Activated T-cell treated with anti-CD3 and anti-CD28 coated beads, Interleukin-2, amount 50 U/mL, for 48 hours (primary cell): ENCODE measurements around the gene C2orf68.
"Not testable (repeated sequence)": the region's sequence is repeated elsewhere in the genome, so short reads cannot be mapped to it uniquely, and the experiment has no call there.

Experiments
- DNase-seq, 2 experiments: peaks; one replicate each; pipeline ENCODE4 v3.0.0-alpha.2; 2020

Gene C2orf68

GRCh38 chr2:85598594-85599340 is 13.1 kb downstream of the C2orf68 start:
- DNase-seq = no peak

DNA sequence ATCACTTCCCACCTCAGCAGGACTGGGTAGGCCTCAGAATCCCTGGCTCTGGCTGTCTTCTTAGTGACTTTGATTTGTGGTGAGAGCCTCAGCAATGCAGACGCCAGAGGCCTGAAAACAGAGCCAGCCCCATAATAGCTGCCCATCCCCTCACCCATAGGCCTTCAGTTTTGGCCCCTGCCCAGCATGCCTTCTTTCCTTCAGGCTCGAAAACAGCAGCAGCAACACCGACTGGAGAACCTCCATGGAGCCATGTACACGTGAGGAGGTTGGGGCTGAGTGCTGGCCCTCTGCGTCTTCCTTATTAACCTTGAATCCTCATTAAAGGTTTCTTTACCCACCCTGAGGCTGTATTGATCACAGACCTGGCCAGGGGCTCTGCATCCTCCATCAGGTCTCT is 14.6 kb downstream of the C2orf68 start:
- no peak for DNase-seq

DNA sequence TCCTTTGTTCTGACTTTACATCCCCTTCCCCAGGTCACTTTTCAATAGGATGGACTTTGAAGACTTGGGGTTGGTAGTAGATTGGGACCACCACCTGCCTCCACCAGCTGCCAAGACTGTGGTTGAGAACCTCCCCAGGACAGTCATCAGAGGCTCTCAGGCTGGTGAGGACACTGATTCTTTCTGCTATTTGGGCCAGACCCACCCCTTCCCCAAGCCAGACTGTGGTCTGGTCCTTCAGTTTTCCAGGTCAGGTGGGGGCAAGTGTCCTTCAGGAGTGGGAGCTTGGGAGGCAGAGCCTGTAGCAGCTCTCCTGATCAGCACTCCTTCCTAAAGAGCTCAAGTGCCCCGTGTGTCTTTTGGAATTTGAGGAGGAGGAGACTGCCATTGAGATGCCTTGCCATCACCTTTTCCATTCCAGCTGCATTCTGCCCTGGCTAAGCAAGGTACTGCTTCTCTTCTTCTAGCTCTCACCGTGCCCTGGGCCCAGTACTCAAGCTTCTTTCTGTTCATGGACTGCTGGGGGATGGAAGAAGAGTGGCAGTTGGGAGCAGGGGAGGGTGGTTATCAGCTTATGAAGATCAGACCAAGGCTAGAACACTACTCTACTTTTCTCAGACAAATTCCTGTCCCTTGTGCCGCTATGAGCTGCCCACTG is 15.3 kb downstream of the C2orf68 start:
- DNase-seq = no peak

GRCh38 chr2:85596026-85596333 is 15.9 kb downstream of the C2orf68 start:
- no peak for DNase-seq

DNA sequence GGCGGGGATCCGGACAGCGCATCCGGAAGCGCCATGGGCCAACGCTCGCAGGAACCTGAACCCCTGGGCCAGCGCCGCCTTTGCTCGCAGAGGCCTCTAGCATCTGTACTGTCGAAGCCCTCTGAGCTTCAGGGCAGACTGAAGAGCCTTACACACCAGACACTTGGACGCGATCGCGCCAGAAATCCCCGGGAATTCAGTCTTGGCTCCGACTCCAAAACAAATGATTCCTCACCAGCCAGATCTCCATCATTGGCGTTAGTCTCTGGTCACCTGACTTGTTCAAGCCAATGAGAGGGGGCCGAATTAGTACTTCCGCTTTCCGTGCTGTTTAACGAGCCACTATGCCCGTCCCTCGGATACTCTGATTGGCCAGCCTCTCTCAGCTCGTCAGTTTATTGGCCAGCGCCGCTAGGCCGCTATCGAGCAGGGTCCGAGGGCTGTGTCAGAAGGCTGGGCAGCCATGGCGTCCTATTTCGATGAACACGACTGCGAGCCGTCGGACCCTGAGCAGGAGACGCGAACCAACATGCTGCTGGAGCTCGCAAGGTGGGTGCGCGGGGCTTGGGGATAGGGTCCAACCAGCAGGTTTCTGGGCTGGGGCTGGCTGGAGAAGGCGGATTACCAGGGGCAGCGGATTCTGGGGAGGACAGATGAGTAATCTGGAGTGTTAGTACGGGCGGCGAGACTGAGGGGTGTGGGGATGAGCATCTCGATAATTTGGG is 16.4 kb downstream of the C2orf68 start, which contains the start of gene RNF181:
Gene RNF181 (plus strand): TSS at position 445 of the 725 bp plus-strand sequence. CDS start 19 bp downstream, at position 464.
- DNase-seq = peak; percentile 90 to 92

DNA sequence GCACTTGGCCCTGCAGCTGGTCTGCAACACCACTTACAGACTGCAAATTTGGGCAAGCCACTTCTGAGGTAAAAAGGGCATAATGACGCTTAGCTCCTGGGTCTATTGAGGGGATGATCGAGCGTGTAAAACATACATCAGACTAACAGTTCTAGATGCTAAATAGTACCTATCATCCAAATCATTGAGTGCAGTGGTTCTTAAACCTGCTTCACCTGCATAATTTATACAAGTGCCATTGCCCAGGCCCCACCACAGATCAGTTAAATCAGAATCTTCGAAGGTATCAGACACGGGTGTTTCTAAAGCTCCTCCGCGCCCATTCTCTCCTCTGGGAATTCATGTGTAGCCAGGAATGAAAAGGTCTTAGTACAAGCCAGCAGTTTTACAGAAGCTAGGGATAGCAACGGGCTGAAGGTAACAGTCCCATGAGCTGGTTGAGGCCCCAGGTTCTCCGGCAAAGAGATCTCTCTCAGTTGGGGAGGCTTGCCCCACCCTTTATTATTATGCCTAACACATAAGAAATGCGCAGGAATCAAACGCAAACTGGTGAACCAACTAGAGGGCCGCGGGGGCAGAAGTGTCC is 17.1 kb downstream of the C2orf68 start:
- DNase-seq = no peak

DNA sequence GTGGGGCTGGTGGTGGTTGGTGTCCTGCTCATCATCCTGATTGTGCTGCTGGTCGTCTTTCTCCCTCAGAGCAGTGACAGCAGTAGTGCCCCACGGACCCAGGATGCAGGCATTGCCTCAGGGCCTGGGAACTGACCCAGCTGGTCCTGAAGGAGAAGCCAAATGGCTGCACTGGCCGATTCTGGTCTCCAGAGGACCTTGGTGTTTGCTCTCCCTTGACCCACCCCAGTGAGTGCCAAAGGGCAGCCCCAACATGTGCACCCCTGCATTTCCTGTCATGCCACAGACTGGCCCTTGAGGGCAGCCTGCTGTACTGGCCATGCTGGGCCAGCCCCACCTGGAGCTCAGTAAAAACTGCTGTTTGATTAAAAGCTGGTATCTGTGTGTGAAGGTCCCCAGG is 18.8 kb downstream of the C2orf68 start:
- no peak for DNase-seq

DNA sequence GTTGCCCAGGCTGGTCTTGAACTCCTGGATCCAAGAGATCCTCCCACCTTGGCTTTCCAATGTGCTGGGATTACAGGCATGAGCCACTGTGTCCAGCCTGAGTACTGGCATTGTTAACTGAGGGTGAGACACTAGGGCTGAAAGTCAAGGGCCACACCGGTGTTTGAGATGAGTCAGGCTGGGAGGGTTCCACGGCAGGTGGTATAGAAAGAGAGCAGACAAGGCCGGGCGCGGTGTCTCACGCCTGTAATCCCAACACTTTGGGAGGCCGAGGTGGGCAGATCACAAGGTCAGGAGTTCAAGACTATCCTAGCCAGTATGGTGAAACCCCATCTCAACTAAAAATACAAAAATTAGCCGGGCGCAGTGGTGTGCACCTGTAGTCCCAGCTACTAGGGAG is 19.6 kb downstream of the C2orf68 start:
- not testable (repeated sequence) for DNase-seq

- DNase-seq = no peak
Measured at GRCh38 chr2:85591563-85591962, 20.3 kb downstream of the C2orf68 start.

GRCh38 chr2:85590950-85591349 is 20.9 kb downstream of the C2orf68 start:
- no peak for DNase-seq

- no peak for DNase-seq
Measured at GRCh38 chr2:85589982-85590791, 21.7 kb downstream of the C2orf68 start.

DNA sequence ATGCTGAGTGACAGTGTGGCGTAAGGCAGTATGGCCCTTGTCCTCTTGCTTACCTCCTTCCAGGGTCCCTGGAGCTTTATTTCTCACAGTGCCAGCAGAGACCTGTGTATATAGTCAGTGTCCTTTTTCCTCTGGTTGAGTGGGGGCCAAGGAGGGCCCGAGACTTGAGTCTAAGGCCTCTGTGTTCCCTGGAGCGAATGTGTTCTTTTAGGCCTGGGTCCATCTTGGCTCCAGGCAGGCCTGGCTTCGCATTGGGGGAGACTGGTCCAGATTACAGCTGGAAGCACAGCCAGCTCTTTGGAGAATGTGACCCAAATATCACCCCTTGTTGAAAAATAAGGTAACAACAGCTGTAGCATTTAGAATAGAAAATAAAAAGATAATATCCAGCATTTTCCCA is 22.7 kb downstream of the C2orf68 start:
- DNase-seq = no peak

GRCh38 chr2:85588645-85589044 is 23.2 kb downstream of the C2orf68 start:
- no peak for DNase-seq

DNA sequence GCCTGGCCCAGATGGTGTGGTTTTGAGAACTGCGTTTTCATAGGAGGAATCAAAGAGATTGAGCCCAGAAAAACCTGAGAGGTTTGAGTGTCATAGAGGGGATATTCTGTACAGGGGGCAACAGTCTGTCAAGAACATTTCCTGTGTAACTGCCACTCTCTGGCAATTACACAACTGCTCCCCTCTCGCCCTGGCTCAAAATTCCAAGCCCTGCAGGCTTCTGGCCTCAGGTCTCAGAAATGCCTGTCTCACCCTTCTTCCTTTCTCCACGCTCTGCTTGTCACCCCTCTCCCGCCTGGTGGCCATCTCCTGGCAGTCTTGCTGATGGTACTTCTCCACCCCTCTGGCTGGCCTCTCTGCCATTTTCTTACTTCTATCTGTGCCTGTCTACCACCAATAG is 23.6 kb downstream of the C2orf68 start:
- DNase-seq = no peak

DNA sequence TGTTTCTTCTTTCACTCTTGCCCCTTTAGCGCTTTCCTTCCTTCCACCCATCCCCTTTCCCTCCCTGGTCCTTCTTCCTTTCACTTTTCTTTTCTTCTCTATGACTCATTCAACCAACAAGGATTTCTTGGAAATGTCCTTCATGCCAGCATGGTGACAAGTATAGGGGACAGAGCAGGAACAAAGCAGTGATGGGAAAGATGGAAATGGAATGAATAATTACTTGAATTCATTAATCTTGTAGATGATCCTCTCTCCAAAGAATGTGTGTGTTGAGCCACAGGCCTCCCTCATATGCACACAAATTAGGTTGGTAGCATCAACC is 26.1 kb downstream of the C2orf68 start:
- no peak for DNase-seq

DNA sequence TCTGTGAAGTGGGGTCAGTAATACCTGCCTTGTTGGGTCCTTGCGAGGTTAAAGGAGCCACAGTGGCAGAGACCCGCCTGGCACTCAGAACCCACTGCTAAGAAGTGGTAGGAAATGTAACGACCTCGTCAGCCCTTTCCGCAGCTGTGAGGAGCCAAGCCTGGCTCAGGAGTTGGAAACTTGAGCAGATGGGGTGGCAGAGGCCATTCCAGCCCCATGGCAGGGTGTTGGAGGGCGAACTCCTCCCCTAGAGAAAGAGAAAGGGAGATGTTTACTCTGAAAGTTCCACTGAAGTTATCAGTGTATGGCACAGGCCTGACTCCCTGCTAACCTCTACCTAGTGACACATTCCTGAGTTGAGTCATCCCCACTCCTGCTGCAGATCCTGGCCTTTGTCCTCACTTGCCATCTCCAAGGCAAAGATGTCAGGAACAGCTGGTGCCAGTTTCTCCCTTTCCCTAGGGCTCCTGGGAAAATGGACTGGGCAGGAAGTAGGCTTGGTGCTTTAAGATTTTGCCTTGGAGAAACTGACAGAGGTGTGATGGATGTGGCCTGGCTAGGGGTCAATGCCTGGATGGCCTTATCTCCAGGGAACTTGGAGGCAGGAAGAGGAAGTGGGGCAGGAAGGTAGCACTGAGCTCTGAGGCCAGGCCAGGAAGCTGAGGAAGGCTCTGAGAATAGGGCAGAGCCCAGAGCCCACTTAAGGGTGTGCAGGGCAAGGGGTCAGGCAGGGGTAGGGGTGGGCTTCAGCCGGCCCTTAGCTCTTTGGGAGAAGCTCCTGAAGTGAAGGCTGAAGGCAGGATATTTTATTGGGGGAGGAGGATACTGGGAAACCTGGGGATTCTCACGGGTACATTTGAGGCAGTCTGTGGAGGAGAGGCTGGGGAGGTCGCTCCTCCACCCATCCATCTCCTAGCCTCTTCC is 26.7 kb downstream of the C2orf68 start:
- peak; percentile 56 to 60 for DNase-seq

DNA sequence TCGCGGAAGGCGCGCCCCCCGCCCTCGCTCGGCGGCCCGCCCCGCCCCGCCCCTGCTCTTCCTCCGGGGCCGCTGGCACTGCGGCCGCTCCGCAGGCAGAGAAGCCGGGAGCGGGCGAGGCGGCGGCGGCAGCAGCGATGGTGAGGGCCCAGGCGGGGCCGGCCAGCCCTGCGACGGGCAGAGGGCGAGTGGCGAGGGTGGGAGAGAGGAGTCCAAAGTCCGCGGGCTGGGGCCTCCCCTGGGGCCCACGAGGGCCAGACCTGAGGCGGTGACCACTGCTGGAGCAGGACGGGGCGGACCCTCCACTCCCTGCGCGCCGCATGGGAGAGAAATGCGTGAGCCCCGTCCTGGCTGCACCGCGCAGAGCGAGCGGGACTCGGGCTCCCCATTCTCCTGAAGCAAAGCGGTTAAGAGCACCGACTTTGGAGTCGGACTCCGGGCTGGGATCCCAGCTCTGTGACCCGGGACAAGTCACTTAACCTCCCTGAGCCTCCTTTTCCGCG is 27.5 kb downstream of the C2orf68 start, which contains the start of gene VAMP5:
Gene VAMP5 (plus strand): TSS at position 78 of the 503 bp plus-strand sequence. CDS start 60 bp downstream, at position 138.
- DNase-seq = peak; percentile 53 to 56

GRCh38 chr2:85583667-85584353 is 28.1 kb downstream of the C2orf68 start:
- DNase-seq = peak in 1 of 2 experiments; percentile 65

- DNase-seq = no peak
Measured at GRCh38 chr2:85582492-85582891, 29.4 kb downstream of the C2orf68 start.

DNA sequence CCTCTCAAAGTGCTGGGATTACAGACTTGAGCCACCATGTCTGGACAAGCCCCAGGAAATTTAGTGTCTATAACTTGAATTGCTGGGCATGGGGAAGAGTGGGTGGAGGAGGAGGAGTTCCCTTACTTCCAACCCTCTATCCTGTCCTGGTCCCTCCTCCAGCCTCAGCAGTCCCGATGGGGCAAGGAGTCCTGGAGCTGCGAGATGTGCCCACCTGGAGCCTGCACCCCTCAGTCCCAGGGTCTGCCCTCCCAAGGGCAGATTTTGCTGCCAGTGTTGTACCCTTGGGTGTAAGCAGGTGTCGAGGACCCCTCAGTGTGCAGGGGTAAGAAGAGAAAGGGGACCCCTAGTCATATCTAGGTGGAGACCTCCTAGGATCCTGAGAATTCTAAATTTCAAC is 31.7 kb downstream of the C2orf68 start:
- DNase-seq = no peak
